Suprapubic skin (tissue), 3 donors: ENCODE data around the gene ZNF362.

Experiments used
- EP300 ChIP-seq: sonication (generic); formaldehyde crosslinking; IDR thresholded peaks from one replicate; pipeline ENCODE4 v1.6.1; 2017; ENCODE audit warnings: antibody characterized with exemption
- POLR2A ChIP-seq, 2 donors: fragments of 450-650 bp; IDR thresholded peaks; one replicate each; pipeline ENCODE4 v1.6.1; 2017; ENCODE audit warnings: antibody characterized with exemption in 2 of 2, mild to moderate bottlenecking in 2 of 2, moderate library complexity in 2 of 2
- TF ChIP-seq, protein P1 (sequence below), 2 donors: fragments of 200-600 bp in 1 of 2; fragments of 450-650 bp in 1 of 2; sonication (generic) in 1 of 2; IDR thresholded peaks; one replicate each; pipeline ENCODE4 v1.5.1; 2016 to 2019; ENCODE audit warnings: antibody characterized with exemption in 2 of 2, mild to moderate bottlenecking in 1 of 2, moderate library complexity in 1 of 2

DNA sequence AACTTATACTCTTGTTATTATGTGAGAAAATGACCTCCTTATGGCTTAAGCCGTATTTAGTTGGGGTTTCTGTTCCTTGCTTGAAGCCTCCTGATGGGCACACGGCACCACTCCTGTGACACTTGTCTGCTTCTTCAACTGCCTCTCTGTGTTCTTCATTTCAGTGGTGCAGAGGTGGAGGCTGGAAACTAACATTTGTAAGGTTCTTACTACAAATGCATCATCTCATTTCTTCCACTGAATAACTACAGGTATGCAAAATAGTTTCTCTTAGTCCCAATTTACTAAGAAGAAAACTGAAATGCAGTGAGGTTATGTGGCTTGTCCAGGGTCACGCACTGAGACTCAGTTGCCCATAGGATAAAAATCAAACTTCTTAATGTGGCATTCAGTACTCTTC is 23.6 kb upstream of the ZNF362 start:
- TF ChIP-seq, protein P1, sequence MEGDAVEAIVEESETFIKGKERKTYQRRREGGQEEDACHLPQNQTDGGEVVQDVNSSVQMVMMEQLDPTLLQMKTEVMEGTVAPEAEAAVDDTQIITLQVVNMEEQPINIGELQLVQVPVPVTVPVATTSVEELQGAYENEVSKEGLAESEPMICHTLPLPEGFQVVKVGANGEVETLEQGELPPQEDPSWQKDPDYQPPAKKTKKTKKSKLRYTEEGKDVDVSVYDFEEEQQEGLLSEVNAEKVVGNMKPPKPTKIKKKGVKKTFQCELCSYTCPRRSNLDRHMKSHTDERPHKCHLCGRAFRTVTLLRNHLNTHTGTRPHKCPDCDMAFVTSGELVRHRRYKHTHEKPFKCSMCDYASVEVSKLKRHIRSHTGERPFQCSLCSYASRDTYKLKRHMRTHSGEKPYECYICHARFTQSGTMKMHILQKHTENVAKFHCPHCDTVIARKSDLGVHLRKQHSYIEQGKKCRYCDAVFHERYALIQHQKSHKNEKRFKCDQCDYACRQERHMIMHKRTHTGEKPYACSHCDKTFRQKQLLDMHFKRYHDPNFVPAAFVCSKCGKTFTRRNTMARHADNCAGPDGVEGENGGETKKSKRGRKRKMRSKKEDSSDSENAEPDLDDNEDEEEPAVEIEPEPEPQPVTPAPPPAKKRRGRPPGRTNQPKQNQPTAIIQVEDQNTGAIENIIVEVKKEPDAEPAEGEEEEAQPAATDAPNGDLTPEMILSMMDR (IDR thresholded peaks at IDR 0.05), result no peak
- TF ChIP-seq EP300 (no peak), POLR2A (IDR thresholded peaks at IDR 0.05) (no peak)
